Panc1 (cell line): ENCODE data around the gene MTARC2.
A peak's percentile ranks its signal among the peaks of the same experiment; 100 is the strongest.

Source experiments
- POLR2AphosphoS5 ChIP-seq: IDR thresholded peaks from 2 replicates; pipeline ENCODE4 v1.6.1; 2012; ENCODE audit warnings: mild to moderate bottlenecking, low read depth, low read length, moderate library complexity
- TF ChIP-seq, protein P1 (sequence below): fragments of 450-650 bp; IDR thresholded peaks from 2 replicates; pipeline ENCODE4 v1.5.1; 2017; ENCODE audit warnings: mild to moderate bottlenecking

DNA sequence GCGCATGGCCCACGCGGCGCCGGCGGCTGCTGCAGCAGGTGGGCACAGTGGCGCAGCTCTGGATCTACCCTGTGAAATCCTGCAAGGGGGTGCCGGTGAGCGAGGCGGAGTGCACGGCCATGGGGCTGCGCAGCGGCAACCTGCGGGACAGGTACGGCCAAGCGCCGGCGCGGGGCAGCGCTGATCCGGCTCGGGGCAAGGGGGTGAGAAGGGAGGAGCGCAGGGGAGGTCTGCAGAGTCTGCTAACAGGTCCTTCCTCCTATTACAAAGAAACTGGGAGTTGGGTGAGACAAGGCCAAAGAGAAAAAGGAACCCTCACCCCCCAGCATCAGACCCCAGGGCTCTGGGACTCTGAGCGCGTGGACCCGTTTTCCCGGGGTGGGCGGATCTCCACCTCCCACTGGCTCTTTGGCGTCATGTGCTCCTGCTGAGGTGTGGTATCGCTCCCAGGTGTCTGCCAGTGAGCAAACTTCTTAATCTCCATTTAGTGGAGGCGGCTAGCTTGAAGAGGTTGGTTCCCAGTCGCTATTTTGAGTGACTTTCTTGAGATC lies 39.0 kb downstream of the MTARC2 start:
- TF ChIP-seq, protein P1, sequence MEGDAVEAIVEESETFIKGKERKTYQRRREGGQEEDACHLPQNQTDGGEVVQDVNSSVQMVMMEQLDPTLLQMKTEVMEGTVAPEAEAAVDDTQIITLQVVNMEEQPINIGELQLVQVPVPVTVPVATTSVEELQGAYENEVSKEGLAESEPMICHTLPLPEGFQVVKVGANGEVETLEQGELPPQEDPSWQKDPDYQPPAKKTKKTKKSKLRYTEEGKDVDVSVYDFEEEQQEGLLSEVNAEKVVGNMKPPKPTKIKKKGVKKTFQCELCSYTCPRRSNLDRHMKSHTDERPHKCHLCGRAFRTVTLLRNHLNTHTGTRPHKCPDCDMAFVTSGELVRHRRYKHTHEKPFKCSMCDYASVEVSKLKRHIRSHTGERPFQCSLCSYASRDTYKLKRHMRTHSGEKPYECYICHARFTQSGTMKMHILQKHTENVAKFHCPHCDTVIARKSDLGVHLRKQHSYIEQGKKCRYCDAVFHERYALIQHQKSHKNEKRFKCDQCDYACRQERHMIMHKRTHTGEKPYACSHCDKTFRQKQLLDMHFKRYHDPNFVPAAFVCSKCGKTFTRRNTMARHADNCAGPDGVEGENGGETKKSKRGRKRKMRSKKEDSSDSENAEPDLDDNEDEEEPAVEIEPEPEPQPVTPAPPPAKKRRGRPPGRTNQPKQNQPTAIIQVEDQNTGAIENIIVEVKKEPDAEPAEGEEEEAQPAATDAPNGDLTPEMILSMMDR, result peak; percentile 17
- TF ChIP-seq POLR2AphosphoS5, result no peak
